Spleen (tissue), 11 donors: Measurements from ENCODE around the gene GEMIN4. TPM values are rescaled to one million over a fixed set of nuclear protein-coding genes. Genes with fewer than 3 reads are reported as not detected.
"Not testable (repeated sequence)": the region's sequence is repeated elsewhere in the genome, so short reads cannot be mapped to it uniquely, and the experiment has no call there.

Experiments
- DNase-seq: peaks from one replicate; pipeline ENCODE4 v3.0.0-alpha.2; 2020
- H3K27ac ChIP-seq, 8 donors: fragments of 200-600 bp; sonication (generic) in 7 of 8; 1 replicate in 4 of 8; 2 replicates in 4 of 8; pipeline versions ENCODE4 v1.5.0 to v1.8.0; 2016 to 2021; ENCODE audit warnings: inconsistent platforms in 4 of 8, mild to moderate bottlenecking in 4 of 8, moderate library complexity in 1 of 8
- H3K27me3 ChIP-seq, 7 donors: fragments of 200-600 bp; sonication (generic) in 6 of 7; replicated peaks in 1 of 7; 1 replicate in 4 of 7; 2 replicates in 3 of 7; pipeline versions ENCODE4 v1.5.0 to v1.8.0; 2016 to 2021; ENCODE audit warnings: inconsistent platforms in 3 of 7, mild to moderate bottlenecking in 1 of 7
- H3K36me3 ChIP-seq, 6 donors: fragments of 200-600 bp; sonication (generic) in 5 of 6; 1 replicate in 4 of 6; 2 replicates in 2 of 6; pipeline versions ENCODE4 v1.5.0 to v1.8.0; 2016 to 2021; ENCODE audit warnings: inconsistent platforms in 2 of 6
- H3K4me1 ChIP-seq, 6 donors: fragments of 200-600 bp; sonication (generic) in 5 of 6; 1 replicate in 3 of 6; 2 replicates in 3 of 6; pipeline versions ENCODE4 v1.5.0 to v1.8.0; 2016 to 2021; ENCODE audit warnings: inconsistent platforms in 3 of 6
- H3K4me3 ChIP-seq, 8 donors: fragments of 200-600 bp; sonication (generic) in 7 of 8; 1 replicate in 4 of 8; 2 replicates in 4 of 8; pipeline versions ENCODE4 v1.5.0 to v1.8.0; 2016 to 2021; ENCODE audit warnings: inconsistent platforms in 4 of 8, mild to moderate bottlenecking in 4 of 8, moderate library complexity in 2 of 8
- H3K9me3 ChIP-seq, 8 donors: fragments of 200-600 bp; sonication (generic) in 7 of 8; 1 replicate in 4 of 8; 2 replicates in 4 of 8; pipeline versions ENCODE4 v1.5.0 to v1.8.0; 2016 to 2021; ENCODE audit warnings: inconsistent platforms in 4 of 8
- POLR2A ChIP-seq, 3 donors: fragments of 450-650 bp; IDR thresholded peaks; one replicate each; pipeline ENCODE4 v1.5.1; 2017; ENCODE audit warnings: antibody characterized with exemption in 3 of 3, mild to moderate bottlenecking in 1 of 3
- POLR2AphosphoS5 ChIP-seq, 3 donors: sonication (generic); formaldehyde crosslinking; IDR thresholded peaks; one replicate each; pipeline ENCODE4 v1.5.1; 2017; ENCODE audit warnings: antibody characterized with exemption in 3 of 3
- WGBS, 5 donors: extraction: QIAGEN DNeasy Blood & Tissue Kit in 3 of 5; methylation state at CpG; one replicate each; pipeline versions ENCODE4 v1.1.5 to v1.1.7; 2013 to 2018; 5-methylcytosine and 5-hydroxymethylcytosine counted together
- intact Hi-C: fragments of 100-400 bp; cut with DNase I; formaldehyde crosslinking; loops from one replicate; pipeline ENCODE4 v1.15.0; 2023; ENCODE audit warnings: low total_unique reads
- polyA plus RNA-seq, 3 donors: library from polyadenylated mRNA; stranded (reverse); fragments of 200-250 nt; gene quantifications; one replicate each; pipeline ENCODE4 v1.2.1, GENCODE V29; 2013
- total RNA-seq, 7 donors: library from RNA; depleted of rRNA in 3 of 7; stranded (reverse); fragments of >200 nt in 3 of 7; fragmentation: NEBNext Ultra II Directional in 4 of 7; extraction: Animal tissue kit (Norgen Biotek cat#: 25700) in 4 of 7; gene quantifications; one replicate each; pipeline versions ENCODE4 v1.1.0 to v1.2.1, GENCODE V29; 2016 to 2021
- TF ChIP-seq, protein P1 (sequence below), 11 experiments: fragments of 200-600 bp in 7 of 11; fragments of 450-650 bp in 4 of 11; sonication (generic) in 4 of 11; IDR thresholded peaks in 8 of 11; conservative IDR thresholded peaks in 3 of 11; 1 replicate in 7 of 11; 2 replicates in 4 of 11; pipeline versions ENCODE4 v1.4.0 to v1.8.0; 2016 to 2021; ENCODE audit warnings: antibody characterized with exemption in 11 of 11, inconsistent platforms in 4 of 11, mild to moderate bottlenecking in 1 of 11
- donor health status: healthy with polysubstance abuse.
- donor health status: DM: no; HTN: no; CAD: no; lungs with moderate emphysema.
- donor health status: DM: no; HTN: no; CAD: no.
- donor health status: Bipolar disorder and iron deficiency.
- donor health status: healthy.
- donor health status: DM: no; HTN: no; CAD: no.
- donor health status: DM: yes; HTN: yes; CAD: no.

GEMIN4 gene
- total and polyA plus RNA-seq, 10 donors, result 5.7 to 24.9 (median 19.2) TPM

DNA sequence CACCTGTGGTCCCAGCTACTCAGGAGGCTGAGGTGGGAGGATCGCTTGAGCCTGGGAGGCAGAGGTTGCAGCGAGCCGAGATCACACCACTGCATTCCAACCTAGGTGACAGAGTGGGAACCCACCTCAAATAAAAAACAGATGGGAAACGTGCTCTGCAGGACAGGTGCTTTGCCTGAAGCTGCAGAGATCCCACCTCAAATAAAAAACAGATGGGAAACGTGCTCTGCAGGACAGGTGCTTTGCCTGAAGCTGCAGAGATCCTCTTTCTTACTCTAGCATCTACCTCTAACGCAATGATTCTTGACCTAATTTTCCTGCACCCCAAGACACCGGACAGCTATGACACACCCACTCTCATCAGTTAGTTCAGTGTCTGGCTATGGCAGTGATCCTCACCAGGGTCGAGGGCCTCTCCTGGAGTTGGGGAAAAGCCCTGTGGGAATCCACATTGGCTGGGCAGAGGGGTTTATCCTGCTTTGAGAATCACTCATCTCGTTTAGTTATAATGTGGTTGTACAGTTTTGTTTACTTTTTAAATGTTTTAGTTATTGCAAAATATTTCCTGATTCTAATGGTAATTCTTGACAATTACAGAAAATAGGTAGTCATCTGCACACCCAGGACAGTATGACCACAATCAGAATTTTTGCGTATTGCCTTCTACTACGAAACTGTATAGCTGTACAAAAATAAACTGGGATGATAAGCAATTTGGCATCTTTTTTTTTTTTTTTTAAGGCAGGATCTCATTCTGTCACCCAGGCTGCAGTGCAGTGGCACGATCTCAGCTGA lies 48.8 kb downstream of the GEMIN4 start:
- intact Hi-C loops, result loop anchor here (5.0 kb wide), 1 partner anchor 291 kb away; a partner anchor contains a TSS
- Histone ChIP-seq H3K27ac (no peak overlapping the region), H3K4me3 (no peak overlapping the region), H3K27me3 (no peaks in the 10 kb centered on the region), H3K9me3 (no peaks in the 10 kb centered on the region), H3K36me3 (peaks cover 0 to 65% (median 13%) of the 10 kb centered on the region in 6 donors), H3K4me1 (peaks cover 0 to 47% (median 22%) of the 10 kb centered on the region in 6 donors)
- TF ChIP-seq, protein P1, sequence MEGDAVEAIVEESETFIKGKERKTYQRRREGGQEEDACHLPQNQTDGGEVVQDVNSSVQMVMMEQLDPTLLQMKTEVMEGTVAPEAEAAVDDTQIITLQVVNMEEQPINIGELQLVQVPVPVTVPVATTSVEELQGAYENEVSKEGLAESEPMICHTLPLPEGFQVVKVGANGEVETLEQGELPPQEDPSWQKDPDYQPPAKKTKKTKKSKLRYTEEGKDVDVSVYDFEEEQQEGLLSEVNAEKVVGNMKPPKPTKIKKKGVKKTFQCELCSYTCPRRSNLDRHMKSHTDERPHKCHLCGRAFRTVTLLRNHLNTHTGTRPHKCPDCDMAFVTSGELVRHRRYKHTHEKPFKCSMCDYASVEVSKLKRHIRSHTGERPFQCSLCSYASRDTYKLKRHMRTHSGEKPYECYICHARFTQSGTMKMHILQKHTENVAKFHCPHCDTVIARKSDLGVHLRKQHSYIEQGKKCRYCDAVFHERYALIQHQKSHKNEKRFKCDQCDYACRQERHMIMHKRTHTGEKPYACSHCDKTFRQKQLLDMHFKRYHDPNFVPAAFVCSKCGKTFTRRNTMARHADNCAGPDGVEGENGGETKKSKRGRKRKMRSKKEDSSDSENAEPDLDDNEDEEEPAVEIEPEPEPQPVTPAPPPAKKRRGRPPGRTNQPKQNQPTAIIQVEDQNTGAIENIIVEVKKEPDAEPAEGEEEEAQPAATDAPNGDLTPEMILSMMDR (IDR thresholded peaks at IDR 0.05 in 8 of 11, conservative IDR thresholded peaks at IDR 0.05 in 3 of 11), result no peak
- no peak for TF ChIP-seq POLR2A (IDR thresholded peaks at IDR 0.05)
- no peak for TF ChIP-seq POLR2AphosphoS5 (IDR thresholded peaks at IDR 0.05)
- no peak for DNase-seq
- WGBS, 5 donors, result 83 to 93% (median 87%) methylated on average over 12 of the region's 12 CpGs

DNA sequence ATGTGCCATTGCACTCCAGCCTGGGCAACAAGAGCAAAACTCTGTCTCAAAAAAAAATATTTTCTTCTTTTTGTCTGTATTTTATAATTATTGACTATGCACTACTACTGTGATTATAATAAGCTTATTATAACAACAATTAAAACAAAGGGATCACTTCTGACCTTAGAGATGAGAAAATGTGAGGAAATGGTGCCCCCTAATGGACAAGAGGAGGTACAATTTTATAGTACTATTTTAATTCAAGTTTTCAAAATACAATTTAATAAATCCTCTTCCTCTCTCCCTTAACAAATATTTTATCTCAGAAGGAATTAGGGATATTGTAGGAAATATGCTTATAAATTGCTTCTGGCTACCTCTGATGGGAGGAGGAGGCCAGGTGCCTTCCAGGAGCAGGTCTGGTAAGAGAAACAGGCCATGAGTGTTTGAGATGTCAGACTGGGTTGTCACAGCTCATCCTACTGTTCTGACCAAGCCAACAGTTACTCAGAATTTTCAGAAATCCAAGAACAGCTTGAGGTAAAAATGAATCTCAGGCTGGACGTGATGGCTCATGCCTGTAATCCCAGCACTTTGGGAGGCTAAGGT lies 51.5 kb downstream of the GEMIN4 start:
- intact Hi-C loops, result loop anchor here (5.0 kb wide), 1 partner anchor 288 kb away; a partner anchor contains a TSS
- peaks cover 0 to 67% (median 20%) of the 10 kb centered on the region in 6 donors for H3K4me1 ChIP-seq
- H3K27me3 ChIP-seq, result no peaks in the 10 kb centered on the region
- WGBS, 5 donors, result 43 to 75% (median 56%) methylated on average over 1 of the region's 1 CpG
- no peak for DNase-seq
- no peak overlapping the region for H3K27ac ChIP-seq
- no peaks in the 10 kb centered on the region for H3K9me3 ChIP-seq
- no peak overlapping the region for H3K4me3 ChIP-seq
- TF ChIP-seq POLR2AphosphoS5 (IDR thresholded peaks at IDR 0.05), result no peak
- TF ChIP-seq, protein P1 (IDR thresholded peaks at IDR 0.05 in 8 of 11, conservative IDR thresholded peaks at IDR 0.05 in 3 of 11), result peak; percentile 37 to 77 (median 67)
- peaks cover 0 to 66% (median 25%) of the 10 kb centered on the region in 6 donors for H3K36me3 ChIP-seq

DNA sequence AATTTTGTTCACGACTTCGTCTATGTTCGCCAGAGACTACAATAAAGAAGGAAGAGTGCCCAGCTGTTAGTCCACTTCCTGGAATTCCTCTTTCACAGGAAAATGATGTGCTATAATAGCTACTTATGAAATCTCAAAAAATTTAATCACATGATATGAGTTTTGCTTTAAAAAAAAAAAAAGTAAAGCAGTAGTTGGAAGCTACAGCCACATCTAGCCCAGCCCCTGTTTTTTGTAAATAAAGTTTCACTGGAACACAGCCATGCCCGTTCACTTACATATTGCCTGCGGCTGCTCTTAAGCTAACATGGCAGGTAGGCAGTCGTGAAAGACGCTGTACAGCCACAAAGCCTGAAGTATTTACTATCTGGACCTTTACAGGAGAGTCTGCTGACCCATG lies 52.7 kb downstream of the GEMIN4 start:
- 54 to 72% (median 58%) methylated on average over 7 of the region's 7 CpGs for WGBS, 5 donors
- intact Hi-C loops, result no loop called here
- Histone ChIP-seq H3K27me3 (no peaks in the 10 kb centered on the region), H3K36me3 (peaks cover 0 to 73% (median 35%) of the 10 kb centered on the region in 6 donors), H3K9me3 (no peaks in the 10 kb centered on the region), H3K4me1 (peaks cover 0 to 56% (median 19%) of the 10 kb centered on the region in 6 donors), H3K4me3 (peak overlapping the region in 1 of 8 donors; percentile 8), H3K27ac (peak overlapping the region in 5 of 8 donors; percentile 28 to 51 (median 34))
- TF ChIP-seq POLR2A (IDR thresholded peaks at IDR 0.05) (no peak), POLR2AphosphoS5 (IDR thresholded peaks at IDR 0.05) (no peak)
- TF ChIP-seq, protein P1 (IDR thresholded peaks at IDR 0.05 in 8 of 11, conservative IDR thresholded peaks at IDR 0.05 in 3 of 11), result no peak
- DNase-seq, result no peak

DNA sequence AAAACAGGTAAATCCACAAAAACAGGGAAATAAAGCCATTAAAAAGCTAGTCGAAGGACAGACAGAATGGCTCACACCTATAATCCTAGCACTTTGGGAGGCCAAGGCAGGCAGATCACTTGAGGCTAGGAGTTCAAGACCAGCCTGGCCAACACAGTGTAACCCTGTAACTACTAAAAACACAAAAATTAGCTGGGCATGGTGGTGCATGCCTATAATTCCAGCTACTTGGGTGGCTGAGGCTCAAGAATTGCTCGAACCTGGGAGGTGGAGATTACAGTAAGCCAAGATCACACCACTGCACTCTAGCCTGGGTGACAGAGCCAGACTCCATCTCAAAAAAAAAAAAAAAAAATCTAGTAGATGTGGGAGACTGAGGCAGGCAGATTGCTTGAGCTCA lies 54.0 kb downstream of the GEMIN4 start:
- peak overlapping the region in 2 of 8 donors; percentile 5 to 62 for H3K27ac ChIP-seq
- H3K36me3 ChIP-seq, result peaks cover 0 to 84% (median 47%) of the 10 kb centered on the region in 6 donors
- H3K27me3 ChIP-seq, H3K4me3 ChIP-seq, intact Hi-C loops, H3K9me3 ChIP-seq, DNase-seq: not testable (repeated sequence)
- WGBS, 5 donors, result 91 to 98% (median 96%) methylated on average over 2 of the region's 2 CpGs
- H3K4me1 ChIP-seq, result peaks cover 0 to 50% (median 19%) of the 10 kb centered on the region in 6 donors
